A549 (cell line): ENCODE data around the gene ANXA9. TPM values are rescaled to one million over a fixed set of nuclear protein-coding genes. Genes with fewer than 3 reads are reported as not detected.

Source experiments
- ATAC-seq, 2 experiments: fragments of 200-7000 bp in 1 of 2; fragments of >200 bp in 1 of 2; cut with Nextera tagmentation in 1 of 2; cut with Tn5 transposase in 1 of 2; 3 replicates each; pipeline versions ENCODE4 v1.8.0 to v1.9.1; 2018 to 2020; ENCODE audit warnings: mild to moderate bottlenecking in 1 of 2, moderate library complexity in 1 of 2
- CTCF ChIA-PET: fragments of 300-600 bp; sonication (Branson Sonifier 250); formaldehyde crosslinking; extraction: SDS; loops from one replicate; lab custom pipeline; 2021; ENCODE audit warnings: antibody characterized with exemption, inconsistent platforms; lab: Yijun Ruan, JAX
- POLR2A ChIA-PET: fragments of 350-600 bp; formaldehyde crosslinking; extraction: SDS; loops from one replicate; lab custom pipeline; 2021; ENCODE audit warnings: antibody characterized with exemption, inconsistent platforms; lab: Yijun Ruan, JAX
- DNase-seq, 2 experiments: peaks; one replicate each; pipeline versions ENCODE4 v3.0.0 to v3.0.0-alpha.2; 2011 to 2016; ENCODE audit warnings: low read depth in 1 of 2, low spot score in 1 of 2
- FAIRE-seq: peaks from 2 replicates; lab custom pipeline; 2011; peaks lifted over from hg19 to GRCh38; lab: Jason Lieb, UNC
- H3K27ac ChIP-seq, 2 experiments: fragments of >200 bp; sonication (Bioruptor Twin); formaldehyde crosslinking; 3 replicates each; pipeline ENCODE4 v1.5.1; 2016 to 2017
- H3K4me1 ChIP-seq: fragments of >200 bp; sonication (Bioruptor Twin); formaldehyde crosslinking; 3 replicates; pipeline ENCODE4 v1.6.1; 2016
- H3K4me2 ChIP-seq: fragments of >200 bp; sonication (Bioruptor Twin); formaldehyde crosslinking; 3 replicates; pipeline ENCODE4 v1.6.1; 2016
- H3K4me3 ChIP-seq: fragments of >200 bp; sonication (Bioruptor Twin); formaldehyde crosslinking; 3 replicates; pipeline ENCODE4 v1.5.1; 2016
- H3K9me3 ChIP-seq: fragments of >200 bp; sonication (Bioruptor Twin); formaldehyde crosslinking; 3 replicates; pipeline ENCODE4 v1.6.1; 2016
- BHLHE40 ChIP-seq: IDR thresholded peaks from 2 replicates; pipeline ENCODE4 v1.6.1; 2012; ENCODE audit warnings: low read depth, low read length, inconsistent platforms
- CBX8 ChIP-seq: fragments of 200-600 bp; sonication (generic); IDR thresholded peaks from 2 replicates; pipeline ENCODE4 v1.6.1; 2016
- CHD4 ChIP-seq: fragments of 200-600 bp; sonication (generic); IDR thresholded peaks from 2 replicates; pipeline ENCODE4 v1.6.1; 2016; ENCODE audit warnings: antibody characterized with exemption, mild to moderate bottlenecking, borderline replicate concordance
- EHF ChIP-seq: fragments of 250-450 bp; sonication (Bioruptor Pico); IDR thresholded peaks from 2 replicates; pipeline ENCODE4 v1.5.0; 2020; ENCODE audit warnings: mild to moderate bottlenecking
- EHMT2 ChIP-seq: fragments of 200-600 bp; sonication (generic); IDR thresholded peaks from 2 replicates; pipeline ENCODE4 v1.6.1; 2016; ENCODE audit warnings: antibody characterized with exemption, low read depth, mild to moderate bottlenecking, moderate library complexity
- ESRRA ChIP-seq: fragments of 150-350 bp; IDR thresholded peaks from 2 replicates; pipeline ENCODE4 v1.6.1; 2014; ENCODE audit warnings: mild to moderate bottlenecking, low read length, borderline replicate concordance
- FOSB ChIP-seq: fragments of 250-450 bp; sonication (Bioruptor Pico); IDR thresholded peaks from 2 replicates; pipeline ENCODE4 v1.5.0; 2020; ENCODE audit warnings: mild to moderate bottlenecking, moderate library complexity
- JUNB ChIP-seq: fragments of >200 bp; sonication (Bioruptor Twin); formaldehyde crosslinking; IDR thresholded peaks from 2 replicates; pipeline ENCODE4 v1.6.1; 2016
- KDM1A ChIP-seq: fragments of 200-600 bp; sonication (generic); IDR thresholded peaks from 2 replicates; pipeline ENCODE4 v1.6.1; 2016; ENCODE audit warnings: low read depth, mild to moderate bottlenecking
- KDM5A ChIP-seq: fragments of 200-600 bp; sonication (generic); IDR thresholded peaks from 2 replicates; pipeline ENCODE4 v1.6.1; 2016; ENCODE audit warnings: antibody characterized with exemption, mild to moderate bottlenecking
- NPAS2 ChIP-seq: fragments of 250-450 bp; sonication (Bioruptor Pico); IDR thresholded peaks from 2 replicates; pipeline ENCODE4 v1.8.0; 2022; ENCODE audit warnings: mild to moderate bottlenecking, moderate library complexity, borderline replicate concordance
- RAD21 ChIP-seq, 2 experiments: fragments of >200 bp in 1 of 2; sonication (Bioruptor Twin) in 1 of 2; formaldehyde crosslinking in 1 of 2; IDR thresholded peaks in 1 of 2; conservative IDR thresholded peaks in 1 of 2; 2 replicates in 1 of 2; 3 replicates in 1 of 2; pipeline ENCODE4 v1.6.1; 2012 to 2018; ENCODE audit warnings: inconsistent platforms in 1 of 2
- SMC3 ChIP-seq: fragments of >200 bp; sonication (Bioruptor Twin); formaldehyde crosslinking; IDR thresholded peaks from 3 replicates; pipeline ENCODE4 v1.6.1; 2018; ENCODE audit warnings: inconsistent platforms
- SREBF2 ChIP-seq: fragments of 450-650 bp; IDR thresholded peaks from 2 replicates; pipeline ENCODE4 v1.6.1; 2014; ENCODE audit warnings: mild to moderate bottlenecking, moderate library complexity
- TFCP2L1 ChIP-seq: fragments of 250-450 bp; sonication (Bioruptor Pico); IDR thresholded peaks from 2 replicates; pipeline ENCODE4 v1.5.0; 2021; ENCODE audit warnings: mild to moderate bottlenecking
- ZFP36 ChIP-seq: fragments of 450-650 bp; IDR thresholded peaks from 2 replicates; pipeline ENCODE4 v1.6.1; 2014; ENCODE audit warnings: borderline replicate concordance; ENCODE audit not compliant: partially characterized antibody
- ZNF302 ChIP-seq: fragments of 250-450 bp; sonication (Bioruptor Pico); IDR thresholded peaks from 2 replicates; pipeline ENCODE4 v1.9.0; 2021; ENCODE audit warnings: inconsistent platforms, mild to moderate bottlenecking, moderate library complexity
- WGBS: methylation state at CpG from one replicate; pipeline ENCODE4 v1.1.6; 2017; ENCODE audit errors: missing lambda C conversion rate; 5-methylcytosine and 5-hydroxymethylcytosine counted together
- polyA plus RNA-seq, 4 experiments: library from polyadenylated mRNA; depleted of rRNA in 3 of 4; stranded (reverse); fragments of >200 nt; fragmentation: RNase III in 1 of 4; extraction: RNeasy Plus Mini Kit Qiagen cat#74134 plus additional on column Dnase treatment in 1 of 4; gene quantifications; 2 replicates in 3 of 4; 3 replicates in 1 of 4; pipeline ENCODE4 v1.2.3, GENCODE V29; 2011 to 2017
- TF ChIP-seq, protein P1 (sequence below): fragments of 450-650 bp; IDR thresholded peaks from 2 replicates; pipeline ENCODE4 v1.6.1; 2014; ENCODE audit warnings: antibody characterized with exemption
- TF ChIP-seq, protein P2 (sequence below): IDR thresholded peaks from 2 replicates; pipeline ENCODE4 v1.6.1; 2012
- TF ChIP-seq, protein P3 (sequence below): IDR thresholded peaks from 2 replicates; pipeline ENCODE4 v1.6.1; 2012; ENCODE audit warnings: low read depth, borderline replicate concordance
- TF ChIP-seq, protein P4 (sequence below): fragments of 250-450 bp; sonication (Bioruptor Pico); IDR thresholded peaks from 2 replicates; pipeline ENCODE4 v1.5.0; 2021; ENCODE audit warnings: mild to moderate bottlenecking, moderate library complexity, borderline replicate concordance
- TF ChIP-seq, protein P5 (sequence below): fragments of 250-450 bp; sonication (Bioruptor Pico); IDR thresholded peaks from 2 replicates; pipeline ENCODE4 v1.5.0; 2020; ENCODE audit warnings: low read depth, mild to moderate bottlenecking, moderate library complexity
- TF ChIP-seq, protein P6 (sequence below): fragments of >200 bp; sonication (Bioruptor Twin); formaldehyde crosslinking; IDR thresholded peaks from 3 replicates; pipeline ENCODE4 v1.5.1; 2016

Gene ANXA9
- polyA plus RNA-seq, 2 of the 4 experiments (the other 2 are of a cell fraction) = 2.1 to 2.2 TPM

DNA sequence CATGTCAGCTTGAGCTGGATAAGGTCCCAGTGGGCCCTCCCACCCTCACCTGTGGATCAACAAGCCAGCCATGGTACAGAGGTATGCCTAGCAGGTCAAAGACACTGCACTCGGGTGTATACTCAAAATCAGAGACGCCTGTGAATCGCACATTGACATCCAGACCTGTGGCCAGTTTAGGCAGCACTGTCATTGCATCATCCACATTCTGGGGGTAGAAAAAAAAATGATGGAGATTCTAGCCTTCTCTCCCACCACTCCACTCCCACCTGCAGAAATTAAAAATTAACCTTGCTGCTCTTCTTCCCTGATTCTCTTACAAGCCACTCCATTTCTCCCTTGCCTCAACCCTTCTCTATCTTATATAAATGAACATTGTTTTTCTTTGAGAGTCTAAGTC, 18.3 kb downstream of the ANXA9 start:
- CTCF ChIA-PET = interaction anchor here (0.6 to 24.0 kb wide), 3 partner anchors 15 to 78 kb away, joined by 4 to 586 read pairs (median 4); partner anchors contain the start of genes ANXA9 and CERS2
- no peak for ATAC-seq
- Histone ChIP-seq H3K4me3 (no peak overlapping the region), H3K4me2 (no peak overlapping the region), H3K9me3 (no peaks in the 10 kb centered on the region), H3K4me1 (peaks cover 5% of the 10 kb centered on the region; the same call in 2 of the 3 replicates), H3K27ac (no peak overlapping the region)
- DNase-seq = no peak
- no peak for TF ChIP-seq RAD21 (conservative IDR thresholded peaks at IDR 0.05 in 1 of 2, IDR thresholded peaks at IDR 0.05 in 1 of 2)
- no peak for TF ChIP-seq CBX8
- no peak for TF ChIP-seq EHF
- no peak for TF ChIP-seq CHD4
- no peak for TF ChIP-seq ESRRA
- TF ChIP-seq ZFP36 = no peak
- TF ChIP-seq, protein P1, sequence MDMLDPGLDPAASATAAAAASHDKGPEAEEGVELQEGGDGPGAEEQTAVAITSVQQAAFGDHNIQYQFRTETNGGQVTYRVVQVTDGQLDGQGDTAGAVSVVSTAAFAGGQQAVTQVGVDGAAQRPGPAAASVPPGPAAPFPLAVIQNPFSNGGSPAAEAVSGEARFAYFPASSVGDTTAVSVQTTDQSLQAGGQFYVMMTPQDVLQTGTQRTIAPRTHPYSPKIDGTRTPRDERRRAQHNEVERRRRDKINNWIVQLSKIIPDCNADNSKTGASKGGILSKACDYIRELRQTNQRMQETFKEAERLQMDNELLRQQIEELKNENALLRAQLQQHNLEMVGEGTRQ = no peak
- TF ChIP-seq, protein P2, sequence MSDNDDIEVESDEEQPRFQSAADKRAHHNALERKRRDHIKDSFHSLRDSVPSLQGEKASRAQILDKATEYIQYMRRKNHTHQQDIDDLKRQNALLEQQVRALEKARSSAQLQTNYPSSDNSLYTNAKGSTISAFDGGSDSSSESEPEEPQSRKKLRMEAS = no peak
- no peak for TF ChIP-seq NPAS2
- no peak for TF ChIP-seq SREBF2
- TF ChIP-seq, protein P3, sequence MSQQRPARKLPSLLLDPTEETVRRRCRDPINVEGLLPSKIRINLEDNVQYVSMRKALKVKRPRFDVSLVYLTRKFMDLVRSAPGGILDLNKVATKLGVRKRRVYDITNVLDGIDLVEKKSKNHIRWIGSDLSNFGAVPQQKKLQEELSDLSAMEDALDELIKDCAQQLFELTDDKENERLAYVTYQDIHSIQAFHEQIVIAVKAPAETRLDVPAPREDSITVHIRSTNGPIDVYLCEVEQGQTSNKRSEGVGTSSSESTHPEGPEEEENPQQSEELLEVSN = no peak
- TF ChIP-seq, protein P4, sequence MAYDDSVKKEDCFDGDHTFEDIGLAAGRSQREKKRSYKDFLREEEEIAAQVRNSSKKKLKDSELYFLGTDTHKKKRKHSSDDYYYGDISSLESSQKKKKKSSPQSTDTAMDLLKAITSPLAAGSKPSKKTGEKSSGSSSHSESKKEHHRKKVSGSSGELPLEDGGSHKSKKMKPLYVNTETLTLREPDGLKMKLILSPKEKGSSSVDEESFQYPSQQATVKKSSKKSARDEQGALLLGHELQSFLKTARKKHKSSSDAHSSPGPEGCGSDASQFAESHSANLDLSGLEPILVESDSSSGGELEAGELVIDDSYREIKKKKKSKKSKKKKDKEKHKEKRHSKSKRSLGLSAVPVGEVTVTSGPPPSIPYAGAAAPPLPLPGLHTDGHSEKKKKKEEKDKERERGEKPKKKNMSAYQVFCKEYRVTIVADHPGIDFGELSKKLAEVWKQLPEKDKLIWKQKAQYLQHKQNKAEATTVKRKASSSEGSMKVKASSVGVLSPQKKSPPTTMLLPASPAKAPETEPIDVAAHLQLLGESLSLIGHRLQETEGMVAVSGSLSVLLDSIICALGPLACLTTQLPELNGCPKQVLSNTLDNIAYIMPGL = no peak
- TF ChIP-seq JUNB = no peak
- no peak for TF ChIP-seq TFCP2L1 (CRISPR knock-in tag)
- no peak for TF ChIP-seq SMC3
- TF ChIP-seq BHLHE40 = no peak
- no peak for TF ChIP-seq KDM1A
- no peak for TF ChIP-seq ZNF302
- no peak for TF ChIP-seq EHMT2
- TF ChIP-seq KDM5A = no peak
- 87% methylated on average over 3 of the region's 3 CpGs for WGBS
- no peak for FAIRE-seq
- POLR2A ChIA-PET = no interaction called here

DNA sequence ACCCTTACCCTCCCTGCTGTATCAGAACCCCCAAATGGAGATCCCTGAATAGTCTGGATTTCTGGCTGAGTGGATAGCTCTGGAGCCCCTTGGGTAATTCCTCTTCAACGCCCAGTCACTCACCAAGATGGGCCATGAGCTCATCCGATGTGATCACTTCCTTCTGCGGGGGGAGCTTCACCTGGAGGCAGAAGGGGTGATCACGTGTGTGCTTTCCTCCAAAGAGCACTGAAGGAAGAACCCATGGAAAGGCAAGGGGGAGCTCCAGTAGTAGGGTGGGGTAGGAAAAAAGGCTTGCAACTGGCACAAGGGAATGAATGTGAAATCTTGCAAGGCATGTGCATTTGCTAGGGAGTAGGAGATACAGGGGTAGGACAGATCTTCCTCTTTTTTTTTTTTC, 19.5 kb downstream of the ANXA9 start:
- ATAC-seq = no peak
- H3K27ac ChIP-seq = no peak overlapping the region
- ChIA-PET CTCF (interaction anchor here (0.9 to 24.0 kb wide), 5 partner anchors 16 to 443 kb away, joined by 3 to 586 read pairs (median 3); partner anchors contain the start of genes ANXA9 and CERS2), POLR2A (no interaction called here)
- no peak overlapping the region for H3K4me3 ChIP-seq
- TF ChIP-seq, protein P5, sequence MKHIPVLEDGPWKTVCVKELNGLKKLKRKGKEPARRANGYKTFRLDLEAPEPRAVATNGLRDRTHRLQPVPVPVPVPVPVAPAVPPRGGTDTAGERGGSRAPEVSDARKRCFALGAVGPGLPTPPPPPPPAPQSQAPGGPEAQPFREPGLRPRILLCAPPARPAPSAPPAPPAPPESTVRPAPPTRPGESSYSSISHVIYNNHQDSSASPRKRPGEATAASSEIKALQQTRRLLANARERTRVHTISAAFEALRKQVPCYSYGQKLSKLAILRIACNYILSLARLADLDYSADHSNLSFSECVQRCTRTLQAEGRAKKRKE (CRISPR knock-in tag) = no peak
- TF ChIP-seq, protein P6, sequence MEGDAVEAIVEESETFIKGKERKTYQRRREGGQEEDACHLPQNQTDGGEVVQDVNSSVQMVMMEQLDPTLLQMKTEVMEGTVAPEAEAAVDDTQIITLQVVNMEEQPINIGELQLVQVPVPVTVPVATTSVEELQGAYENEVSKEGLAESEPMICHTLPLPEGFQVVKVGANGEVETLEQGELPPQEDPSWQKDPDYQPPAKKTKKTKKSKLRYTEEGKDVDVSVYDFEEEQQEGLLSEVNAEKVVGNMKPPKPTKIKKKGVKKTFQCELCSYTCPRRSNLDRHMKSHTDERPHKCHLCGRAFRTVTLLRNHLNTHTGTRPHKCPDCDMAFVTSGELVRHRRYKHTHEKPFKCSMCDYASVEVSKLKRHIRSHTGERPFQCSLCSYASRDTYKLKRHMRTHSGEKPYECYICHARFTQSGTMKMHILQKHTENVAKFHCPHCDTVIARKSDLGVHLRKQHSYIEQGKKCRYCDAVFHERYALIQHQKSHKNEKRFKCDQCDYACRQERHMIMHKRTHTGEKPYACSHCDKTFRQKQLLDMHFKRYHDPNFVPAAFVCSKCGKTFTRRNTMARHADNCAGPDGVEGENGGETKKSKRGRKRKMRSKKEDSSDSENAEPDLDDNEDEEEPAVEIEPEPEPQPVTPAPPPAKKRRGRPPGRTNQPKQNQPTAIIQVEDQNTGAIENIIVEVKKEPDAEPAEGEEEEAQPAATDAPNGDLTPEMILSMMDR = no peak
- TF ChIP-seq ZFP36 (no peak), SMC3 (no peak), FOSB (CRISPR knock-in tag) (no peak), CHD4 (no peak)
- WGBS = 80% methylated on average over 4 of the region's 4 CpGs
- H3K4me1 ChIP-seq = peaks cover 8% of the 10 kb centered on the region
- H3K9me3 ChIP-seq = no peaks in the 10 kb centered on the region
- no peak overlapping the region for H3K4me2 ChIP-seq
- no peak for DNase-seq
- FAIRE-seq = no peak
